CD14-positive monocyte (primary cell): ENCODE results near the gene MYL10. TPM values are rescaled to one million over a fixed set of nuclear protein-coding genes. Genes with fewer than 3 reads are reported as not detected.

Source experiments
- DNase-seq, 3 donors: peaks; one replicate each; pipeline ENCODE4 v3.0.0-alpha.2; 2011 to 2022
- H2AFZ ChIP-seq: 2 replicates; pipeline ENCODE4 v1.6.0; 2012; ENCODE audit warnings: mild to moderate bottlenecking, low read depth, low read length, inconsistent platforms; ENCODE audit not compliant: insufficient read depth, poor library complexity, severe bottlenecking
- H3K27ac ChIP-seq, 2 donors: 1 replicate in 1 of 2; 2 replicates in 1 of 2; pipeline ENCODE4 v1.5.1; 2012 to 2013; ENCODE audit warnings: low read length in 2 of 2, control low read depth in 1 of 2, inconsistent platforms in 1 of 2, low read depth in 1 of 2, mild to moderate bottlenecking in 1 of 2
- H3K27me3 ChIP-seq, 2 donors: one replicate each; pipeline versions ENCODE4 v1.6.0 to v1.6.1; 2011 to 2013; ENCODE audit warnings: low read length in 2 of 2; ENCODE audit not compliant: control insufficient read depth in 2 of 2, insufficient read depth in 2 of 2
- H3K36me3 ChIP-seq, 2 donors: replicated peaks in 1 of 2; 1 replicate in 1 of 2; 2 replicates in 1 of 2; pipeline versions ENCODE4 v1.5.1 to v1.6.1; 2012 to 2013; ENCODE audit warnings: low read length in 2 of 2, control low read depth in 1 of 2, inconsistent platforms in 1 of 2, mild to moderate bottlenecking in 1 of 2; ENCODE audit not compliant: insufficient read depth in 2 of 2, control insufficient read depth in 1 of 2
- H3K4me1 ChIP-seq, 2 donors: 1 replicate in 1 of 2; 2 replicates in 1 of 2; pipeline versions ENCODE4 v1.5.1 to v1.6.1; 2012 to 2013; ENCODE audit warnings: low read length in 2 of 2, control low read depth in 1 of 2, inconsistent platforms in 1 of 2, mild to moderate bottlenecking in 1 of 2, moderate library complexity in 1 of 2; ENCODE audit not compliant: insufficient read depth in 2 of 2, control insufficient read depth in 1 of 2
- H3K4me2 ChIP-seq: replicated peaks from 2 replicates; pipeline ENCODE3; 2012; ENCODE audit warnings: low read length, moderate library complexity, mild to moderate bottlenecking; ENCODE audit not compliant: poor library complexity, severe bottlenecking; ENCODE audit errors: extremely low read depth
- H3K4me3 ChIP-seq, 3 experiments: fragments of 200-600 bp in 1 of 3; sonication (generic) in 1 of 3; replicated peaks in 1 of 3; 1 replicate in 2 of 3; 2 replicates in 1 of 3; pipeline ENCODE4 v1.5.1; 2011 to 2013; ENCODE audit warnings: low read length in 3 of 3, mild to moderate bottlenecking in 3 of 3, control low read depth in 2 of 3, low read depth in 2 of 3, inconsistent platforms in 1 of 3, moderate library complexity in 1 of 3
- H3K79me2 ChIP-seq: 2 replicates; pipeline ENCODE4 v1.6.0; 2012; ENCODE audit warnings: mild to moderate bottlenecking, control low read depth, inconsistent platforms, low read length, moderate library complexity; ENCODE audit not compliant: insufficient read depth
- H3K9ac ChIP-seq: 2 replicates; pipeline ENCODE4 v1.6.0; 2017; ENCODE audit warnings: low read length, mild to moderate bottlenecking; ENCODE audit not compliant: insufficient read depth, poor library complexity, severe bottlenecking
- H3K9me3 ChIP-seq, 2 donors: replicated peaks in 1 of 2; 1 replicate in 1 of 2; 2 replicates in 1 of 2; pipeline versions ENCODE4 v1.5.1 to v1.6.1; 2012 to 2013; ENCODE audit warnings: low read length in 2 of 2, control low read depth in 1 of 2; ENCODE audit not compliant: control insufficient read depth in 1 of 2, insufficient read depth in 1 of 2
- H4K20me1 ChIP-seq: 2 replicates; pipeline ENCODE4 v1.6.0; 2012; ENCODE audit warnings: mild to moderate bottlenecking, low read length, control low read depth, moderate library complexity; ENCODE audit not compliant: insufficient read depth
- H3K27ac Mint-ChIP-seq, 7 donors: one replicate each; pipeline ENCODE4 v1.8.0; 2020; ENCODE audit warnings: mild to moderate bottlenecking in 7 of 7, mixed read lengths in 7 of 7, moderate library complexity in 6 of 7, inconsistent platforms in 2 of 7
- H3K27me3 Mint-ChIP-seq, 3 donors: one replicate each; pipeline ENCODE4 v1.8.0; 2021 to 2022; ENCODE audit warnings: low read depth in 3 of 3, mild to moderate bottlenecking in 3 of 3, mixed read lengths in 3 of 3, moderate library complexity in 3 of 3, inconsistent platforms in 1 of 3
- H3K36me3 Mint-ChIP-seq, 2 donors: one replicate each; pipeline ENCODE4 v1.8.0; 2020; ENCODE audit warnings: mixed read lengths in 2 of 2, inconsistent platforms in 1 of 2, mild to moderate bottlenecking in 1 of 2
- H3K4me1 Mint-ChIP-seq: one replicate; pipeline ENCODE4 v1.8.0; 2020; ENCODE audit warnings: mild to moderate bottlenecking, mixed read lengths
- H3K4me3 Mint-ChIP-seq, 2 donors: one replicate each; pipeline ENCODE4 v1.8.0; 2020; ENCODE audit warnings: mild to moderate bottlenecking in 2 of 2, mixed read lengths in 2 of 2, moderate library complexity in 1 of 2
- H3K9me3 Mint-ChIP-seq, 7 donors: one replicate each; pipeline ENCODE4 v1.8.0; 2020 to 2022; ENCODE audit warnings: mixed read lengths in 7 of 7, mild to moderate bottlenecking in 6 of 7, moderate library complexity in 6 of 7, inconsistent platforms in 2 of 7
- WGBS: methylation state at CpG from one replicate; pipeline ENCODE4 v1.1.5; 2013; ENCODE audit warnings: missing lambda C conversion rate; ENCODE audit not compliant: insufficient coverage; 5-methylcytosine and 5-hydroxymethylcytosine counted together
- intact Hi-C, 2 donors: fragments of 100-400 bp; cut with micrococcal nuclease; formaldehyde crosslinking; loops; one replicate each; pipeline versions ENCODE4 v1.15.0 to v1.15.1; 2023
- polyA plus RNA-seq, 3 donors: library from polyadenylated mRNA; depleted of rRNA in 1 of 3; unstranded in 2 of 3; stranded (reverse) in 1 of 3; fragments of 300-500 nt in 2 of 3; fragments of >200 nt in 1 of 3; fragmentation: Illumina TruSeq in 2 of 3; gene quantifications; 1 replicate in 2 of 3; 2 replicates in 1 of 3; pipeline ENCODE4 v1.2.3, GENCODE V29; 2012 to 2021
- TF ChIP-seq, protein P1 (sequence below): fragments of 200-600 bp; IDR thresholded peaks from one replicate; pipeline ENCODE4 v1.8.0; 2022; ENCODE audit warnings: antibody characterized with exemption, mild to moderate bottlenecking

Gene MYL10
- polyA plus RNA-seq, 3 donors = not detected

DNA sequence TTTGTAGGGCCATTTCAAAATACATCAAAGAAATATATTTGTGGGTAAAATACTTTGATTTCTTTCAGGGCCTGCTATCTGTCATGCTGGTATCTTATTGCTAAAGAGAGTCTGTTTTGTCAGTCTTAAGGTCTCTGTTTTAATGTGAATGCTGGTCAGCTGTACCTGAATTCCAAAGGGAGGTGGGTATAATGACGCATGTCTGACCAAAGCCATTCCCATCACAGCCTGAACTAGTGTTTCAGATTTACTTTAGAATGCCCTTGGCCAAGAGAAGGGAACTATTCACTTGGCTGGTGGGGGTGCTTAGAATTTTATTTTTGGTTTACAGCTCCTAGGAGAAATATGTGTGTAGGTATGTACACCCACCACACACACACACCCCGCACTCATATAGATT, 30.6 kb upstream of the MYL10 start:
- no peak overlapping the region for H3K4me3 Mint-ChIP-seq
- no peaks in the 10 kb centered on the region for H3K79me2 ChIP-seq
- H3K27ac ChIP-seq = no peak overlapping the region
- H3K9me3 Mint-ChIP-seq = peaks cover 0 to 17% (median 8%) of the 10 kb centered on the region in 7 donors
- no CpG with 5 or more reads among the region's 2 CpGs for WGBS
- H3K27me3 Mint-ChIP-seq = peaks cover 6 to 9% (median 9%) of the 10 kb centered on the region in 3 donors
- H3K27ac Mint-ChIP-seq = no peak overlapping the region
- intact Hi-C loops = no loop called here
- no peaks in the 10 kb centered on the region for H3K27me3 ChIP-seq
- no peaks in the 10 kb centered on the region for H3K4me1 ChIP-seq
- TF ChIP-seq, protein P1, sequence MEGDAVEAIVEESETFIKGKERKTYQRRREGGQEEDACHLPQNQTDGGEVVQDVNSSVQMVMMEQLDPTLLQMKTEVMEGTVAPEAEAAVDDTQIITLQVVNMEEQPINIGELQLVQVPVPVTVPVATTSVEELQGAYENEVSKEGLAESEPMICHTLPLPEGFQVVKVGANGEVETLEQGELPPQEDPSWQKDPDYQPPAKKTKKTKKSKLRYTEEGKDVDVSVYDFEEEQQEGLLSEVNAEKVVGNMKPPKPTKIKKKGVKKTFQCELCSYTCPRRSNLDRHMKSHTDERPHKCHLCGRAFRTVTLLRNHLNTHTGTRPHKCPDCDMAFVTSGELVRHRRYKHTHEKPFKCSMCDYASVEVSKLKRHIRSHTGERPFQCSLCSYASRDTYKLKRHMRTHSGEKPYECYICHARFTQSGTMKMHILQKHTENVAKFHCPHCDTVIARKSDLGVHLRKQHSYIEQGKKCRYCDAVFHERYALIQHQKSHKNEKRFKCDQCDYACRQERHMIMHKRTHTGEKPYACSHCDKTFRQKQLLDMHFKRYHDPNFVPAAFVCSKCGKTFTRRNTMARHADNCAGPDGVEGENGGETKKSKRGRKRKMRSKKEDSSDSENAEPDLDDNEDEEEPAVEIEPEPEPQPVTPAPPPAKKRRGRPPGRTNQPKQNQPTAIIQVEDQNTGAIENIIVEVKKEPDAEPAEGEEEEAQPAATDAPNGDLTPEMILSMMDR = no peak
- peaks cover 0 to 7% of the 10 kb centered on the region in 2 donors for H3K9me3 ChIP-seq
- H3K4me1 Mint-ChIP-seq = no peaks in the 10 kb centered on the region
- no peak for DNase-seq
- no peaks in the 10 kb centered on the region for H4K20me1 ChIP-seq
- no peaks in the 10 kb centered on the region for H3K36me3 ChIP-seq
- no peak overlapping the region for H3K4me3 ChIP-seq
- H3K36me3 Mint-ChIP-seq = no peaks in the 10 kb centered on the region
- H2AFZ ChIP-seq = no peak overlapping the region
- no peak overlapping the region for H3K9ac ChIP-seq
- no peak overlapping the region for H3K4me2 ChIP-seq

DNA sequence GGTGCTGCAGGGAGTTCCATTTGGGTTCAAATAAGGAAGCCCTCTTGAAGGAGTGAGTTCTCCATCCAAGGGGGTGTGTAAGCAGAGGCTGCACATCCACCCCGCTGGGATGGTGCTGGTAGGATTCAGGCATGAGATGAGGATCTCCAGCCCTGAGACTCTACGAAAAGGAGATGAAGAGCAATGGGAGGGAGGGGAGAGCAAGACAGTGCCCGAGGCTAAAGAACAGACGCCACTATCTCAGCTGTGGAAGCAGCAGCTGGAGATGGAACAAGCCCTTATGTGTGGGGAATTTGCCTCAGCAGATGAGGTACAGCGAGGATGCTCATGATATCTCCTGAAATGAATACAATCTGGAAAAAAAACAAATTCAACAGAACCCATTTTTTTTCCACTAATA, 28.1 kb upstream of the MYL10 start:
- Histone ChIP-seq H3K4me1 (no peaks in the 10 kb centered on the region), H3K79me2 (no peaks in the 10 kb centered on the region), H3K9me3 (no peaks in the 10 kb centered on the region), H3K4me2 (no peak overlapping the region), H3K27ac (no peak overlapping the region), H2AFZ (no peak overlapping the region), H3K27me3 (no peaks in the 10 kb centered on the region), H3K4me3 (no peak overlapping the region), H3K9ac (no peak overlapping the region), H3K36me3 (no peaks in the 10 kb centered on the region), H4K20me1 (no peaks in the 10 kb centered on the region)
- H3K27ac Mint-ChIP-seq = no peak overlapping the region
- H3K4me1 Mint-ChIP-seq = no peaks in the 10 kb centered on the region
- H3K27me3 Mint-ChIP-seq = peaks cover 6 to 21% (median 9%) of the 10 kb centered on the region in 3 donors
- H3K4me3 Mint-ChIP-seq = no peak overlapping the region
- no peaks in the 10 kb centered on the region for H3K36me3 Mint-ChIP-seq
- 93% methylated on average over 4 of the region's 5 CpGs for WGBS
- intact Hi-C loops = no loop called here
- H3K9me3 Mint-ChIP-seq = peaks cover 0 to 3% (median 0%) of the 10 kb centered on the region in 7 donors
- DNase-seq = no peak
- TF ChIP-seq, protein P1 = no peak
